CD14-positive monocyte (primary cell): ENCODE data around the gene MGLL. TPM values are rescaled to one million over a fixed set of nuclear protein-coding genes. Genes with fewer than 3 reads are reported as not detected.
A peak's percentile ranks its signal among the peaks of the same experiment; 100 is the strongest.

ENCODE experiments used
- DNase-seq, 3 donors: peaks; one replicate each; pipeline ENCODE4 v3.0.0-alpha.2; 2011 to 2022
- H2AFZ ChIP-seq: 2 replicates; pipeline ENCODE4 v1.6.0; 2012; ENCODE audit warnings: mild to moderate bottlenecking, low read depth, low read length, inconsistent platforms; ENCODE audit not compliant: insufficient read depth, poor library complexity, severe bottlenecking
- H3K27ac ChIP-seq, 2 donors: 1 replicate in 1 of 2; 2 replicates in 1 of 2; pipeline ENCODE4 v1.5.1; 2012 to 2013; ENCODE audit warnings: low read length in 2 of 2, control low read depth in 1 of 2, inconsistent platforms in 1 of 2, low read depth in 1 of 2, mild to moderate bottlenecking in 1 of 2
- H3K27me3 ChIP-seq, 2 donors: one replicate each; pipeline versions ENCODE4 v1.6.0 to v1.6.1; 2011 to 2013; ENCODE audit warnings: low read length in 2 of 2; ENCODE audit not compliant: control insufficient read depth in 2 of 2, insufficient read depth in 2 of 2
- H3K36me3 ChIP-seq, 2 donors: replicated peaks in 1 of 2; 1 replicate in 1 of 2; 2 replicates in 1 of 2; pipeline versions ENCODE4 v1.5.1 to v1.6.1; 2012 to 2013; ENCODE audit warnings: low read length in 2 of 2, control low read depth in 1 of 2, inconsistent platforms in 1 of 2, mild to moderate bottlenecking in 1 of 2; ENCODE audit not compliant: insufficient read depth in 2 of 2, control insufficient read depth in 1 of 2
- H3K4me1 ChIP-seq, 2 donors: 1 replicate in 1 of 2; 2 replicates in 1 of 2; pipeline versions ENCODE4 v1.5.1 to v1.6.1; 2012 to 2013; ENCODE audit warnings: low read length in 2 of 2, control low read depth in 1 of 2, inconsistent platforms in 1 of 2, mild to moderate bottlenecking in 1 of 2, moderate library complexity in 1 of 2; ENCODE audit not compliant: insufficient read depth in 2 of 2, control insufficient read depth in 1 of 2
- H3K4me2 ChIP-seq: replicated peaks from 2 replicates; pipeline ENCODE3; 2012; ENCODE audit warnings: low read length, moderate library complexity, mild to moderate bottlenecking; ENCODE audit not compliant: poor library complexity, severe bottlenecking; ENCODE audit errors: extremely low read depth
- H3K4me3 ChIP-seq, 3 experiments: fragments of 200-600 bp in 1 of 3; sonication (generic) in 1 of 3; replicated peaks in 1 of 3; 1 replicate in 2 of 3; 2 replicates in 1 of 3; pipeline ENCODE4 v1.5.1; 2011 to 2013; ENCODE audit warnings: low read length in 3 of 3, mild to moderate bottlenecking in 3 of 3, control low read depth in 2 of 3, low read depth in 2 of 3, inconsistent platforms in 1 of 3, moderate library complexity in 1 of 3
- H3K79me2 ChIP-seq: 2 replicates; pipeline ENCODE4 v1.6.0; 2012; ENCODE audit warnings: mild to moderate bottlenecking, control low read depth, inconsistent platforms, low read length, moderate library complexity; ENCODE audit not compliant: insufficient read depth
- H3K9ac ChIP-seq: 2 replicates; pipeline ENCODE4 v1.6.0; 2017; ENCODE audit warnings: low read length, mild to moderate bottlenecking; ENCODE audit not compliant: insufficient read depth, poor library complexity, severe bottlenecking
- H3K9me3 ChIP-seq, 2 donors: replicated peaks in 1 of 2; 1 replicate in 1 of 2; 2 replicates in 1 of 2; pipeline versions ENCODE4 v1.5.1 to v1.6.1; 2012 to 2013; ENCODE audit warnings: low read length in 2 of 2, control low read depth in 1 of 2; ENCODE audit not compliant: control insufficient read depth in 1 of 2, insufficient read depth in 1 of 2
- H4K20me1 ChIP-seq: 2 replicates; pipeline ENCODE4 v1.6.0; 2012; ENCODE audit warnings: mild to moderate bottlenecking, low read length, control low read depth, moderate library complexity; ENCODE audit not compliant: insufficient read depth
- H3K27ac Mint-ChIP-seq, 7 donors: one replicate each; pipeline ENCODE4 v1.8.0; 2020; ENCODE audit warnings: mild to moderate bottlenecking in 7 of 7, mixed read lengths in 7 of 7, moderate library complexity in 6 of 7, inconsistent platforms in 2 of 7
- H3K27me3 Mint-ChIP-seq, 3 donors: one replicate each; pipeline ENCODE4 v1.8.0; 2021 to 2022; ENCODE audit warnings: low read depth in 3 of 3, mild to moderate bottlenecking in 3 of 3, mixed read lengths in 3 of 3, moderate library complexity in 3 of 3, inconsistent platforms in 1 of 3
- H3K36me3 Mint-ChIP-seq, 2 donors: one replicate each; pipeline ENCODE4 v1.8.0; 2020; ENCODE audit warnings: mixed read lengths in 2 of 2, inconsistent platforms in 1 of 2, mild to moderate bottlenecking in 1 of 2
- H3K4me1 Mint-ChIP-seq: one replicate; pipeline ENCODE4 v1.8.0; 2020; ENCODE audit warnings: mild to moderate bottlenecking, mixed read lengths
- H3K4me3 Mint-ChIP-seq, 2 donors: one replicate each; pipeline ENCODE4 v1.8.0; 2020; ENCODE audit warnings: mild to moderate bottlenecking in 2 of 2, mixed read lengths in 2 of 2, moderate library complexity in 1 of 2
- H3K9me3 Mint-ChIP-seq, 7 donors: one replicate each; pipeline ENCODE4 v1.8.0; 2020 to 2022; ENCODE audit warnings: mixed read lengths in 7 of 7, mild to moderate bottlenecking in 6 of 7, moderate library complexity in 6 of 7, inconsistent platforms in 2 of 7
- CTCF ChIP-seq: fragments of 200-600 bp; IDR thresholded peaks from one replicate; pipeline ENCODE4 v1.8.0; 2022; ENCODE audit warnings: antibody characterized with exemption, mild to moderate bottlenecking
- WGBS: methylation state at CpG from one replicate; pipeline ENCODE4 v1.1.5; 2013; ENCODE audit warnings: missing lambda C conversion rate; ENCODE audit not compliant: insufficient coverage; 5-methylcytosine and 5-hydroxymethylcytosine counted together
- intact Hi-C, 2 donors: fragments of 100-400 bp; cut with micrococcal nuclease; formaldehyde crosslinking; loops; one replicate each; pipeline versions ENCODE4 v1.15.0 to v1.15.1; 2023
- polyA plus RNA-seq, 3 donors: library from polyadenylated mRNA; depleted of rRNA in 1 of 3; unstranded in 2 of 3; stranded (reverse) in 1 of 3; fragments of 300-500 nt in 2 of 3; fragments of >200 nt in 1 of 3; fragmentation: Illumina TruSeq in 2 of 3; gene quantifications; 1 replicate in 2 of 3; 2 replicates in 1 of 3; pipeline ENCODE4 v1.2.3, GENCODE V29; 2012 to 2021

MGLL gene
- polyA plus RNA-seq, 3 donors, result 4.4 to 10.0 (median 6.4) TPM

GRCh38 chr3:127822682-127823425 is 539 bp upstream of the MGLL start:
- Mint-ChIP-seq H3K27ac (peak overlapping the region; percentile 71 to 85 (median 82)), H3K36me3 (peaks cover 0 to 5% of the 10 kb centered on the region in 2 donors), H3K27me3 (peaks cover 9 to 26% (median 22%) of the 10 kb centered on the region in 3 donors), H3K9me3 (peaks cover 2 to 11% (median 4%) of the 10 kb centered on the region in 7 donors), H3K4me1 (peaks cover 38% of the 10 kb centered on the region), H3K4me3 (peak overlapping the region; percentile 96 to 99)
- H3K27ac ChIP-seq, result no peak overlapping the region
- H2AFZ ChIP-seq, result peak overlapping the region; percentile 82
- WGBS, result under 1% methylated on average over 93 of the region's 99 CpGs
- H3K9ac ChIP-seq, result peak overlapping the region; percentile 64
- H3K79me2 ChIP-seq, result no peaks in the 10 kb centered on the region
- H3K4me1 ChIP-seq, result peaks cover 34 to 47% of the 10 kb centered on the region in 2 donors
- H4K20me1 ChIP-seq, result no peaks in the 10 kb centered on the region
- TF ChIP-seq CTCF, result no peak
- H3K36me3 ChIP-seq, result no peaks in the 10 kb centered on the region
- peak; percentile 15 to 62 (median 40) for DNase-seq
- intact Hi-C loops, result loop anchor here (1.0 to 10.0 kb wide), 5 partner anchors 46 to 171 kb away; no protein-coding TSS in a partner anchor
- peak overlapping the region; percentile 81 for H3K4me2 ChIP-seq
- H3K9me3 ChIP-seq, result peaks cover 2 to 5% of the 10 kb centered on the region in 2 donors
- H3K4me3 ChIP-seq, result peak overlapping the region; percentile 51 to 81 (median 62)
- peaks cover 0 to 3% of the 10 kb centered on the region in 2 donors for H3K27me3 ChIP-seq

GRCh38 chr3:127821394-127821793 is 921 bp downstream of the MGLL start:
- TF ChIP-seq CTCF, result no peak
- Mint-ChIP-seq H3K36me3 (peaks cover 0 to 5% of the 10 kb centered on the region in 2 donors), H3K27me3 (peaks cover 9 to 26% (median 22%) of the 10 kb centered on the region in 3 donors), H3K4me1 (peaks cover 52% of the 10 kb centered on the region), H3K4me3 (peak overlapping the region; percentile 96 to 99), H3K9me3 (peaks cover 0 to 5% (median under 1%) of the 10 kb centered on the region in 7 donors), H3K27ac (peak overlapping the region in 3 of 7 donors; percentile 62 to 84 (median 64))
- DNase-seq, result peak; percentile 30 to 54 (median 38)
- intact Hi-C loops, result loop anchor here (5.0 to 10.0 kb wide), 4 partner anchors 44 to 169 kb away; no protein-coding TSS in a partner anchor
- peaks cover 46 to 61% of the 10 kb centered on the region in 2 donors for H3K4me1 ChIP-seq
- WGBS, result 0% methylated on average over 4 of the region's 8 CpGs
- H4K20me1 ChIP-seq, result no peaks in the 10 kb centered on the region
- no peak overlapping the region for H3K9ac ChIP-seq
- no peak overlapping the region for H3K27ac ChIP-seq
- H3K9me3 ChIP-seq, result no peaks in the 10 kb centered on the region
- no peak overlapping the region for H2AFZ ChIP-seq
- no peaks in the 10 kb centered on the region for H3K36me3 ChIP-seq
- no peaks in the 10 kb centered on the region for H3K79me2 ChIP-seq
- peaks cover 0 to 3% of the 10 kb centered on the region in 2 donors for H3K27me3 ChIP-seq
- H3K4me3 ChIP-seq, result peak overlapping the region in 1 of 3 experiments; percentile 81
- H3K4me2 ChIP-seq, result peak overlapping the region; percentile 81
